Left ventricle myocardium inferior (tissue), 1 donor: ENCODE results near the gene ACTBL2. TPM values are rescaled to one million over a fixed set of nuclear protein-coding genes. Genes with fewer than 3 reads are reported as not detected.

Experiments used
- DNase-seq: peaks from one replicate; pipeline ENCODE4 v3.0.0-alpha.2; 2020
- H3K27ac ChIP-seq: fragments of 200-600 bp; replicated peaks from 2 replicates; pipeline ENCODE4 v1.8.0; 2021
- H3K27me3 ChIP-seq: fragments of 200-600 bp; 2 replicates; pipeline ENCODE4 v1.8.0; 2021; ENCODE audit warnings: low read depth
- H3K36me3 ChIP-seq: fragments of 200-600 bp; 2 replicates; pipeline ENCODE4 v1.8.0; 2021
- H3K4me1 ChIP-seq: fragments of 200-600 bp; 2 replicates; pipeline ENCODE4 v1.8.0; 2021
- H3K4me3 ChIP-seq: fragments of 200-600 bp; 2 replicates; pipeline ENCODE4 v1.8.0; 2021; ENCODE audit warnings: mild to moderate bottlenecking, moderate library complexity
- H3K9me3 ChIP-seq: fragments of 200-600 bp; replicated peaks from 2 replicates; pipeline ENCODE4 v1.8.0; 2021
- intact Hi-C: fragments of 100-400 bp; cut with micrococcal nuclease; formaldehyde crosslinking; loops from one replicate; pipeline ENCODE4 v1.11.0; 2022
- total RNA-seq: library from RNA; stranded (reverse); fragmentation: NEBNext Ultra II Directional; extraction: Animal tissue kit (Norgen Biotek cat#: 25700); gene quantifications from one replicate; pipeline ENCODE4 v1.2.1, GENCODE V29; 2021
- TF ChIP-seq, protein P1 (sequence below): fragments of 200-600 bp; IDR thresholded peaks from 2 replicates; pipeline ENCODE4 v1.8.0; 2021; ENCODE audit warnings: antibody characterized with exemption, mild to moderate bottlenecking, borderline replicate concordance
- donor health status: DM: no; HTN: yes; CAD: no; lungs with severe emphysema.

The ACTBL2 gene
- total RNA-seq, 1 donor from 2014 or later: not detected

GRCh38 chr5:57505272-57506200 is 22.9 kb upstream of the ACTBL2 start:
- peaks cover 43% of the 10 kb centered on the region for H3K4me1 ChIP-seq
- H3K36me3 ChIP-seq: no peaks in the 10 kb centered on the region
- TF ChIP-seq, protein P1, sequence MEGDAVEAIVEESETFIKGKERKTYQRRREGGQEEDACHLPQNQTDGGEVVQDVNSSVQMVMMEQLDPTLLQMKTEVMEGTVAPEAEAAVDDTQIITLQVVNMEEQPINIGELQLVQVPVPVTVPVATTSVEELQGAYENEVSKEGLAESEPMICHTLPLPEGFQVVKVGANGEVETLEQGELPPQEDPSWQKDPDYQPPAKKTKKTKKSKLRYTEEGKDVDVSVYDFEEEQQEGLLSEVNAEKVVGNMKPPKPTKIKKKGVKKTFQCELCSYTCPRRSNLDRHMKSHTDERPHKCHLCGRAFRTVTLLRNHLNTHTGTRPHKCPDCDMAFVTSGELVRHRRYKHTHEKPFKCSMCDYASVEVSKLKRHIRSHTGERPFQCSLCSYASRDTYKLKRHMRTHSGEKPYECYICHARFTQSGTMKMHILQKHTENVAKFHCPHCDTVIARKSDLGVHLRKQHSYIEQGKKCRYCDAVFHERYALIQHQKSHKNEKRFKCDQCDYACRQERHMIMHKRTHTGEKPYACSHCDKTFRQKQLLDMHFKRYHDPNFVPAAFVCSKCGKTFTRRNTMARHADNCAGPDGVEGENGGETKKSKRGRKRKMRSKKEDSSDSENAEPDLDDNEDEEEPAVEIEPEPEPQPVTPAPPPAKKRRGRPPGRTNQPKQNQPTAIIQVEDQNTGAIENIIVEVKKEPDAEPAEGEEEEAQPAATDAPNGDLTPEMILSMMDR: no peak
- no peak overlapping the region for H3K4me3 ChIP-seq
- H3K9me3 ChIP-seq: no peaks in the 10 kb centered on the region
- intact Hi-C loops: no loop called here
- H3K27ac ChIP-seq: no peak overlapping the region
- no peak for DNase-seq
- H3K27me3 ChIP-seq: no peaks in the 10 kb centered on the region

GRCh38 chr5:57504357-57504756 is 21.7 kb upstream of the ACTBL2 start:
- Histone ChIP-seq H3K27ac (no peak overlapping the region), H3K4me3 (no peak overlapping the region), H3K9me3 (no peaks in the 10 kb centered on the region), H3K36me3 (no peaks in the 10 kb centered on the region), H3K4me1 (peaks cover 47% of the 10 kb centered on the region), H3K27me3 (no peaks in the 10 kb centered on the region)
- intact Hi-C loops: no loop called here
- TF ChIP-seq, protein P1: no peak
- no peak for DNase-seq

DNA sequence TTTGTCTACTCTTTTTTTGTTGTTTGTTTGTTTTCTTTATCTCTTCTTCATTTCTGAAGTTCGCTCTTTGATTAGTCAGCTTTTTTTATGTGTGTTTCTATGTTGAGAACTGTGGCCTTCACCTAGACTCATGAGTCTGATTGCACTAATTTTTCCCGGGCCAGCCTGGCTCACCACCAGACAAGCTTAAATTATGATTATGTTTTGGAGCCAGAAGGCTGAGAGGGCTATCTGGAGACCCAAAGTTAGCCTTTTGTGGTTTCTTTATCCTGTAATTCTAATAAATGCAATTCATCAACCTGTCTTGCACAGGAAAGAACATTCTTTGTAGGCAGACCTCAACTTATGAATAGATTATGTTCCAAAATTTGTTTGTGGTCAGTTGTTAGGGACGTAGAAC is 20.8 kb upstream of the ACTBL2 start:
- no peak for DNase-seq
- no peaks in the 10 kb centered on the region for H3K27me3 ChIP-seq
- H3K4me3 ChIP-seq: no peak overlapping the region
- peaks cover 47% of the 10 kb centered on the region for H3K4me1 ChIP-seq
- no peak overlapping the region for H3K27ac ChIP-seq
- TF ChIP-seq, protein P1: no peak
- no peaks in the 10 kb centered on the region for H3K36me3 ChIP-seq
- intact Hi-C loops: no loop called here
- no peaks in the 10 kb centered on the region for H3K9me3 ChIP-seq

GRCh38 chr5:57501414-57502201 is 19.0 kb upstream of the ACTBL2 start:
- H3K9me3 ChIP-seq: no peaks in the 10 kb centered on the region
- no peak for DNase-seq
- TF ChIP-seq, protein P1: no peak
- H3K36me3 ChIP-seq: no peaks in the 10 kb centered on the region
- H3K4me3 ChIP-seq: no peak overlapping the region
- H3K27me3 ChIP-seq: no peaks in the 10 kb centered on the region
- intact Hi-C loops: no loop called here
- H3K27ac ChIP-seq: peak overlapping the region; percentile 66
- H3K4me1 ChIP-seq: peaks cover 47% of the 10 kb centered on the region

DNA sequence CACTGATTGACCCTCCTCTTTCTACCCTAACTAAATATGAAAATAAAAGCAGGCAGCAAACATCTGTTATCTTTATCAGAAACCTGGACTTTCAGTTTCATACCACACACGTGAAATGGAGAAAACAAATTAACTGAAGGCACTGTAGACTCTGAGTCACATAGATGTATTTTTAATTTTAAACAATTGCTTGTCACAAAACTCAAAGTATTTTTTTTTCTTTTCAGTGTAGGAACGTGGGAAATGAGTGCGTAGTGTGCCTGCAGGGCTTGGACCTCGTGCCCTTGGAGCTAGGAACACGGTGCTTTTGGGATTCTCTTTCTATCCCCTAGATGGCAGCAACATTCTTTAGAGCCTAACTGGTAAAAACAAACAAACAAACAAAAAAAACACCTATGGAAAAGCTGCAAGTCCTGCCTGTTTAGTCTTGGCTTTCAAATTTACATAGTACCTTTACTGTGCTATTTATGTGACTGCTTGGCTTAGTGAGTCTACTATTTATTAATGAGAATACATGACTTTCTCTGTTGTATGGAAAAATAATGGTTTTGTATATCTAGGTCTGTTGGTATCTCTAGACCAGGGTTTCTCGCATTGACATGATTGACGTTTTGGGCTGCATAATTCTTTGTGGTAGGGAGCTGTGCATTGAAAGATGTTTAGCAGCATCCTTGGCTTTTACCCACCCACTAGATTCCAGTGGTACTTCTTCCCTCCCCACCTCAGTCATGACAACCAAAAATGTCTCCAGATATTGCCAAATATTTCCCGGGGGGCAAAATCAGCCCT is 16.8 kb upstream of the ACTBL2 start:
- peak overlapping the region; percentile 48 for H3K4me3 ChIP-seq
- no peaks in the 10 kb centered on the region for H3K9me3 ChIP-seq
- intact Hi-C loops: loop anchor here (10.0 kb wide), 2 partner anchors 205 to 275 kb away; no protein-coding TSS in a partner anchor
- DNase-seq: no peak
- H3K4me1 ChIP-seq: peaks cover 44% of the 10 kb centered on the region
- peak overlapping the region; percentile 30 for H3K27ac ChIP-seq
- H3K27me3 ChIP-seq: no peaks in the 10 kb centered on the region
- TF ChIP-seq, protein P1: peak; percentile 82
- H3K36me3 ChIP-seq: no peaks in the 10 kb centered on the region
